ENCODE results near the gene EPB41L5.

DNA sequence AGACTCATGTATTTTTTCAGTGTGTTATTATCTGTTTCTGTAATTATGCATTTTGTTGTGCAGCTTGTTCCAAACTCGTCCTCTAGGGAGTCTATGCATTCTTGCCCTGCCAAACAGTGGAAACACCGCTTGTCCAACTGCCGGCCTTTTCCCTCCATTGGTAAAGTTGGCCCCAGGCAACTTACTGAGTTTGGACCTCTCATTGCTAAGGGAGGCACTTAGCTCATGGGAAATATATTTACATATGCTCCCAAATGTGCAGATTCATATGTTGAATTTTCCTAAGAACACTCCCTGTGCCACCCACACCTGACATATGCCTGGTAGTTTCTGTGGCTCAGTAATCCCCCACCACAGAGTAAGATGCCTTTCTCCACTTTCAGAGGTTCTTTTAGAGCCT is 112.3 kb downstream of the EPB41L5 start:
- TF ChIP-seq POLR2A (IDR thresholded peaks at IDR 0.05), result no peak
- TF ChIP-seq, protein P1, sequence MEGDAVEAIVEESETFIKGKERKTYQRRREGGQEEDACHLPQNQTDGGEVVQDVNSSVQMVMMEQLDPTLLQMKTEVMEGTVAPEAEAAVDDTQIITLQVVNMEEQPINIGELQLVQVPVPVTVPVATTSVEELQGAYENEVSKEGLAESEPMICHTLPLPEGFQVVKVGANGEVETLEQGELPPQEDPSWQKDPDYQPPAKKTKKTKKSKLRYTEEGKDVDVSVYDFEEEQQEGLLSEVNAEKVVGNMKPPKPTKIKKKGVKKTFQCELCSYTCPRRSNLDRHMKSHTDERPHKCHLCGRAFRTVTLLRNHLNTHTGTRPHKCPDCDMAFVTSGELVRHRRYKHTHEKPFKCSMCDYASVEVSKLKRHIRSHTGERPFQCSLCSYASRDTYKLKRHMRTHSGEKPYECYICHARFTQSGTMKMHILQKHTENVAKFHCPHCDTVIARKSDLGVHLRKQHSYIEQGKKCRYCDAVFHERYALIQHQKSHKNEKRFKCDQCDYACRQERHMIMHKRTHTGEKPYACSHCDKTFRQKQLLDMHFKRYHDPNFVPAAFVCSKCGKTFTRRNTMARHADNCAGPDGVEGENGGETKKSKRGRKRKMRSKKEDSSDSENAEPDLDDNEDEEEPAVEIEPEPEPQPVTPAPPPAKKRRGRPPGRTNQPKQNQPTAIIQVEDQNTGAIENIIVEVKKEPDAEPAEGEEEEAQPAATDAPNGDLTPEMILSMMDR (IDR thresholded peaks at IDR 0.05), result no peak

All from right lobe of liver (tissue), 4 donors.